GM06990 (cell line): ENCODE measurements around the gene INTS6.

Experiments used
- DNase-seq: peaks from one replicate; pipeline ENCODE4 v3.0.0-alpha.2; 2011; ENCODE audit not compliant: insufficient read length; ENCODE audit errors: extremely low read depth
- H3K27me3 ChIP-seq: replicated peaks from 2 replicates; pipeline ENCODE4 v1.6.0; 2011; ENCODE audit warnings: low read length; ENCODE audit not compliant: control insufficient read depth, insufficient read depth
- H3K36me3 ChIP-seq: 2 replicates; pipeline ENCODE4 v1.5.1; 2011; ENCODE audit warnings: low read length; ENCODE audit not compliant: control insufficient read depth, insufficient read depth
- H3K4me3 ChIP-seq: replicated peaks from 2 replicates; pipeline ENCODE4 v1.5.1; 2011; ENCODE audit warnings: low read depth, mild to moderate bottlenecking, control low read depth, low read length
- CTCF ChIP-seq: IDR thresholded peaks from 2 replicates; pipeline ENCODE4 v1.5.1; 2011; ENCODE audit warnings: low read length, control low read depth, mild to moderate bottlenecking, inconsistent platforms; ENCODE audit not compliant: insufficient read depth, poor library complexity, severe bottlenecking

The INTS6 gene

DNA sequence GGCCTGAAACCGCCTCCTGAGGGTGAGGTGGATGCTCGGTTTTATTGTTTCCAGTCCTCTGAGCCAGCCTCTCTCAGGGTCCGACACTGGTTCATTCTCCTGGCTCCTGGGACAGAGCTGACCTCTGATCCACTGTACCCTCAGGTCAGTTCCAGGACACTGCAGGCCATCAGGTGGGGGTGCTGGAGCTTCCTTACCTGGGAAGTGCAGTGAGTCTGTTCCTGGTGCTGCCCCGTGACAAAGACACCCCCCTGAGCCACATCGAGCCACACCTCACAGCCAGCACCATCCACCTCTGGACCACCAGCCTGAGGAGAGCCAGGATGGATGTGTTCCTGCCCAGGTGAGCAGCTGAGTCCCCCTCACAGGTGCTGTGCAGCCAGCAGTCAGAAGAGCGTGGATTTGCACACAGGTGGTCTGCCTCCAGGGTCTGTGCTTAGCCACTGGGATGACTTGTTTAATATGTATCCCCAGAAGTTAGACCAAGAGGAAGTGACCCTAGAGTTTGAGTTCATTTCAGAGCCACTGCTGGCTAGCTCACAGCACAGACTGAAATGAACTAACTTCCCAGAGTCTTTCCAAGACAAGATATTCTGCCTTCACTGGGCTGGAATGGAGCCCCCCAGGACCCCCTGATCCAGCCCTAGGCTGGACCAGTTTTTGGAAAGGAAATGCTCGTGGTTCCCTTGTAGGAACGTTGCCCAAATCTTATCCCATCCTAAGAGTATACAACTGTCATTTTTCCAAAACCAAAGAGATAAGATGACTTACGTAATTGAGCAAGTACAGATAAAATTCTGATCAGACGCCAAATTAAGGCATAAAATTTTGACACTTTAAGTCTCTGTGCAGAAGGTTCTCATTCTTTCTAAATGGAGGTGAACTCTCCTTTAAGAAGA lies 104.5 kb downstream of the INTS6 start:
- Histone ChIP-seq H3K4me3 (no peak overlapping the region), H3K27me3 (no peaks in the 10 kb centered on the region), H3K36me3 (no peaks in the 10 kb centered on the region)
- no peak for TF ChIP-seq CTCF
- DNase-seq: no peak

DNA sequence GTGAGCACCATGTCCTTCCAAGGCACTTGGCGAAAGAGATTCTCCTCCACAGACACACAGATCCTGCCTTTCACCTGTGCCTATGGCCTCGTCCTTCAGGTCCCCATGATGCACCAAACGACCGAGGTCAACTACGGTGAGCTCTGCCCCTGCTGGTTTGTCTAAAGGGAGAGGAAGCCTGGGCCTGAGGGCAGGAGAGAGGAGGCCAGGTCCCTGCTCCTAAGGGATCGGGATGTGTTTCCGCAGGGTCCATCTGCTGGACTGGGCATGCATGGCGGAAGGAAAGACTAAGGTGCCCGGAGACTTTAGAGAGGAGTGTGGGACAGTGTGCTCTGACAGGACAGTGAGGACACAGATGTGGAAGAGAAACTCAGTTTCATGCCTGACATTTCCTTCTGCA lies 105.7 kb downstream of the INTS6 start:
- H3K4me3 ChIP-seq: no peak overlapping the region
- no peaks in the 10 kb centered on the region for H3K36me3 ChIP-seq
- no peaks in the 10 kb centered on the region for H3K27me3 ChIP-seq
- no peak for TF ChIP-seq CTCF
- DNase-seq: no peak

GRCh38 chr13:51346397-51346796 lies 106.4 kb downstream of the INTS6 start:
- no peaks in the 10 kb centered on the region for H3K36me3 ChIP-seq
- no peak for DNase-seq
- no peak overlapping the region for H3K4me3 ChIP-seq
- TF ChIP-seq CTCF: no peak
- no peaks in the 10 kb centered on the region for H3K27me3 ChIP-seq

GRCh38 chr13:51343475-51343874 lies 109.4 kb downstream of the INTS6 start:
- no peaks in the 10 kb centered on the region for H3K27me3 ChIP-seq
- no peaks in the 10 kb centered on the region for H3K36me3 ChIP-seq
- no peak overlapping the region for H3K4me3 ChIP-seq
- TF ChIP-seq CTCF: no peak
- DNase-seq: no peak

GRCh38 chr13:51342706-51343105 lies 110.1 kb downstream of the INTS6 start:
- TF ChIP-seq CTCF: no peak
- Histone ChIP-seq H3K27me3 (no peaks in the 10 kb centered on the region), H3K36me3 (no peaks in the 10 kb centered on the region), H3K4me3 (no peak overlapping the region)
- no peak for DNase-seq
